Spleen (tissue), 11 donors: Measurements from ENCODE around the gene CTNS. TPM values are rescaled to one million over a fixed set of nuclear protein-coding genes. Genes with fewer than 3 reads are reported as not detected.

Experiments used
- DNase-seq: peaks from one replicate; pipeline ENCODE4 v3.0.0-alpha.2; 2020
- H3K27ac ChIP-seq, 8 donors: fragments of 200-600 bp; sonication (generic) in 7 of 8; 1 replicate in 4 of 8; 2 replicates in 4 of 8; pipeline versions ENCODE4 v1.5.0 to v1.8.0; 2016 to 2021; ENCODE audit warnings: inconsistent platforms in 4 of 8, mild to moderate bottlenecking in 4 of 8, moderate library complexity in 1 of 8
- H3K27me3 ChIP-seq, 7 donors: fragments of 200-600 bp; sonication (generic) in 6 of 7; replicated peaks in 1 of 7; 1 replicate in 4 of 7; 2 replicates in 3 of 7; pipeline versions ENCODE4 v1.5.0 to v1.8.0; 2016 to 2021; ENCODE audit warnings: inconsistent platforms in 3 of 7, mild to moderate bottlenecking in 1 of 7
- H3K36me3 ChIP-seq, 6 donors: fragments of 200-600 bp; sonication (generic) in 5 of 6; 1 replicate in 4 of 6; 2 replicates in 2 of 6; pipeline versions ENCODE4 v1.5.0 to v1.8.0; 2016 to 2021; ENCODE audit warnings: inconsistent platforms in 2 of 6
- H3K4me1 ChIP-seq, 6 donors: fragments of 200-600 bp; sonication (generic) in 5 of 6; 1 replicate in 3 of 6; 2 replicates in 3 of 6; pipeline versions ENCODE4 v1.5.0 to v1.8.0; 2016 to 2021; ENCODE audit warnings: inconsistent platforms in 3 of 6
- H3K4me3 ChIP-seq, 8 donors: fragments of 200-600 bp; sonication (generic) in 7 of 8; 1 replicate in 4 of 8; 2 replicates in 4 of 8; pipeline versions ENCODE4 v1.5.0 to v1.8.0; 2016 to 2021; ENCODE audit warnings: inconsistent platforms in 4 of 8, mild to moderate bottlenecking in 4 of 8, moderate library complexity in 2 of 8
- H3K9me3 ChIP-seq, 8 donors: fragments of 200-600 bp; sonication (generic) in 7 of 8; 1 replicate in 4 of 8; 2 replicates in 4 of 8; pipeline versions ENCODE4 v1.5.0 to v1.8.0; 2016 to 2021; ENCODE audit warnings: inconsistent platforms in 4 of 8
- CTCF ChIP-seq, 11 experiments: fragments of 200-600 bp in 7 of 11; fragments of 450-650 bp in 4 of 11; sonication (generic) in 4 of 11; IDR thresholded peaks in 8 of 11; conservative IDR thresholded peaks in 3 of 11; 1 replicate in 7 of 11; 2 replicates in 4 of 11; pipeline versions ENCODE4 v1.4.0 to v1.8.0; 2016 to 2021; ENCODE audit warnings: antibody characterized with exemption in 11 of 11, inconsistent platforms in 4 of 11, mild to moderate bottlenecking in 1 of 11
- POLR2A ChIP-seq, 3 donors: fragments of 450-650 bp; IDR thresholded peaks; one replicate each; pipeline ENCODE4 v1.5.1; 2017; ENCODE audit warnings: antibody characterized with exemption in 3 of 3, mild to moderate bottlenecking in 1 of 3
- POLR2AphosphoS5 ChIP-seq, 3 donors: sonication (generic); formaldehyde crosslinking; IDR thresholded peaks; one replicate each; pipeline ENCODE4 v1.5.1; 2017; ENCODE audit warnings: antibody characterized with exemption in 3 of 3
- WGBS, 5 donors: extraction: QIAGEN DNeasy Blood & Tissue Kit in 3 of 5; methylation state at CpG; one replicate each; pipeline versions ENCODE4 v1.1.5 to v1.1.7; 2013 to 2018; 5-methylcytosine and 5-hydroxymethylcytosine counted together
- intact Hi-C: fragments of 100-400 bp; cut with DNase I; formaldehyde crosslinking; loops from one replicate; pipeline ENCODE4 v1.15.0; 2023; ENCODE audit warnings: low total_unique reads
- polyA plus RNA-seq, 3 donors: library from polyadenylated mRNA; stranded (reverse); fragments of 200-250 nt; gene quantifications; one replicate each; pipeline ENCODE4 v1.2.1, GENCODE V29; 2013
- total RNA-seq, 7 donors: library from RNA; depleted of rRNA in 3 of 7; stranded (reverse); fragments of >200 nt in 3 of 7; fragmentation: NEBNext Ultra II Directional in 4 of 7; extraction: Animal tissue kit (Norgen Biotek cat#: 25700) in 4 of 7; gene quantifications; one replicate each; pipeline versions ENCODE4 v1.1.0 to v1.2.1, GENCODE V29; 2016 to 2021
- donor health status: healthy with polysubstance abuse.
- donor health status: DM: no; HTN: no; CAD: no; lungs with moderate emphysema.
- donor health status: DM: no; HTN: no; CAD: no.
- donor health status: Bipolar disorder and iron deficiency.
- donor health status: healthy.
- donor health status: DM: no; HTN: no; CAD: no.
- donor health status: DM: yes; HTN: yes; CAD: no.

The CTNS gene
- total and polyA plus RNA-seq, 10 donors: 5.7 to 42.5 (median 14.0) TPM

GRCh38 chr17:3685174-3685573, 48.6 kb downstream of the CTNS start:
- 19 to 76% (median 55%) methylated on average over 8 to 13 of the region's 13 CpGs for WGBS, 5 donors
- Histone ChIP-seq H3K27ac (peak overlapping the region in 4 of 8 donors; percentile 41 to 89 (median 66)), H3K9me3 (no peaks in the 10 kb centered on the region), H3K36me3 (peaks cover 0 to 61% (median 9%) of the 10 kb centered on the region in 6 donors), H3K4me1 (peaks cover 6 to 66% (median 51%) of the 10 kb centered on the region in 6 donors), H3K4me3 (peak overlapping the region in 1 of 8 donors; percentile 21), H3K27me3 (peaks cover 0 to 18% (median 0%) of the 10 kb centered on the region in 7 donors)
- DNase-seq: no peak
- no peak for TF ChIP-seq POLR2A (IDR thresholded peaks at IDR 0.05)
- TF ChIP-seq POLR2AphosphoS5 (IDR thresholded peaks at IDR 0.05): peak; percentile 44 to 76 (median 62)
- intact Hi-C loops: loop anchor here (10.0 kb wide), 1 partner anchor 50 kb away; no protein-coding TSS in a partner anchor

DNA sequence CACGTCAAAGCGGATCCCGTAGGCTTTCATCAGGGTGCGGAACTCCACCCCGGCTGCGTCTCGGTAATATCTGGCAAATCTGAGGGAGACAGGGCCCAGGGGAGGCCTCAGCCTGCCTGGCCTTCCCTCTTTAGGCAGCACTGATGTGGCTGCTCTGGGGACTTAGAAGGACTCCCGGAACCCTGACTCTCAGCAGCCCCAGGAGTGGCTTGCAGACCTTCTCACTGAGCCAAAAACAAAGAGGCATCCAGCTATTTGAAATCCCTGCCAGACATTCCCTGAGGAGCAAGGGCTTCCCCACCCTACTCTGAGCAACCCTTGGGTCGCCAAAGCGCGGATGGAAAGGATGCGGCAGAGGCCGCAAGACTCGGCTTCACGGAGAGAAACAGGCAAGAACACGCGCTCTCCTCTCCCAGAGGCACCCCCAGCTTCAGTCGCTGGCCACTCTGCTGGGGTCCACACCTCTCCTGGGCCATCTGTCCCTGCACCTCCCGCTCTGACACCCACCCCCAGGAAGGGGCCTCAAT, 51.5 kb downstream of the CTNS start:
- Histone ChIP-seq H3K27ac (peak overlapping the region in 5 of 8 donors; percentile 19 to 92 (median 84)), H3K9me3 (no peaks in the 10 kb centered on the region), H3K4me1 (peaks cover 10 to 75% (median 61%) of the 10 kb centered on the region in 6 donors), H3K36me3 (peaks cover 0 to 61% (median 16%) of the 10 kb centered on the region in 6 donors), H3K27me3 (peaks cover 0 to 26% (median 0%) of the 10 kb centered on the region in 7 donors), H3K4me3 (peak overlapping the region in 4 of 8 donors; percentile 3 to 85 (median 14))
- peak; percentile 9 to 67 (median 64) for TF ChIP-seq POLR2AphosphoS5 (IDR thresholded peaks at IDR 0.05)
- TF ChIP-seq POLR2A (IDR thresholded peaks at IDR 0.05): no peak
- no peak for TF ChIP-seq CTCF (IDR thresholded peaks at IDR 0.05 in 8 of 11, conservative IDR thresholded peaks at IDR 0.05 in 3 of 11)
- DNase-seq: no peak
- WGBS, 5 donors: 48 to 68% (median 61%) methylated on average over 6 to 19 of the region's 19 CpGs
- intact Hi-C loops: loop anchor here (10.0 kb wide), 1 partner anchor 47 kb away; no protein-coding TSS in a partner anchor

- H3K4me1 ChIP-seq: peaks cover 10 to 75% (median 54%) of the 10 kb centered on the region in 6 donors
- H3K27me3 ChIP-seq: peaks cover 0 to 28% (median 0%) of the 10 kb centered on the region in 7 donors
- WGBS, 5 donors: 63 to 93% (median 80%) methylated on average over 4 to 14 of the region's 14 CpGs
- H3K27ac ChIP-seq: peak overlapping the region in 5 of 8 donors; percentile 9 to 92 (median 84)
- no peak for TF ChIP-seq POLR2A (IDR thresholded peaks at IDR 0.05)
- TF ChIP-seq POLR2AphosphoS5 (IDR thresholded peaks at IDR 0.05): peak; percentile 44 to 74 (median 64)
- no peaks in the 10 kb centered on the region for H3K9me3 ChIP-seq
- peak overlapping the region in 2 of 8 donors; percentile 23 to 85 for H3K4me3 ChIP-seq
- DNase-seq: no peak
- intact Hi-C loops: loop anchor here (10.0 kb wide), 1 partner anchor 46 kb away; no protein-coding TSS in a partner anchor
- H3K36me3 ChIP-seq: peaks cover 0 to 56% (median 16%) of the 10 kb centered on the region in 6 donors
These were observed 52.3 kb downstream of the CTNS start for GRCh38 chr17:3688852-3689261.

- H3K27me3 ChIP-seq: peaks cover 0 to 24% (median 0%) of the 10 kb centered on the region in 7 donors
- H3K36me3 ChIP-seq: peaks cover 0 to 50% (median 16%) of the 10 kb centered on the region in 6 donors
- no peaks in the 10 kb centered on the region for H3K9me3 ChIP-seq
- peak overlapping the region in 1 of 8 donors; percentile 85 for H3K4me3 ChIP-seq
- no peak for DNase-seq
- peak in 1 of 3 donors; percentile 76 for TF ChIP-seq POLR2AphosphoS5 (IDR thresholded peaks at IDR 0.05)
- TF ChIP-seq CTCF (IDR thresholded peaks at IDR 0.05 in 8 of 11, conservative IDR thresholded peaks at IDR 0.05 in 3 of 11): no peak
- TF ChIP-seq POLR2A (IDR thresholded peaks at IDR 0.05): no peak
- intact Hi-C loops: loop anchor here (10.0 kb wide), 1 partner anchor 45 kb away; no protein-coding TSS in a partner anchor
- peaks cover 10 to 75% (median 50%) of the 10 kb centered on the region in 6 donors for H3K4me1 ChIP-seq
- peak overlapping the region in 4 of 8 donors; percentile 41 to 92 (median 85) for H3K27ac ChIP-seq
- WGBS, 5 donors: 86 to 90% (median 87%) methylated on average over 33 to 44 of the region's 44 CpGs
These were observed 52.9 kb downstream of the CTNS start for GRCh38 chr17:3689262-3690093.
